ENCODE measurements around the gene HDAC11. TPM values are rescaled to one million over a fixed set of nuclear protein-coding genes. Genes with fewer than 3 reads are reported as not detected.

Gene HDAC11
- total and polyA plus RNA-seq, 4 experiments from 2014 or later = 5.0 to 8.8 (median 7.4) TPM

- H3K9me3 ChIP-seq (ENCODE audit: control insufficient read depth in 1 of 2, low read length in 2 of 2) = no peaks in the 10 kb centered on the region
- no peaks in the 10 kb centered on the region for H3K4me1 ChIP-seq (ENCODE audit: insufficient read depth, low read length)
- Mint-ChIP-seq H3K27me3 (peaks cover 1 to 4% of the 10 kb centered on the region in 2 donors), H3K4me1 (no peaks in the 10 kb centered on the region), H3K4me3 (no peak overlapping the region), H3K27ac (no peak overlapping the region), H3K36me3 (no peaks in the 10 kb centered on the region), H3K9me3 (no peaks in the 10 kb centered on the region)
- H3K27me3 ChIP-seq (ENCODE audit: insufficient read depth, low read length) = no peaks in the 10 kb centered on the region
- no peak overlapping the region for H3K4me3 ChIP-seq (ENCODE audit: low read length in 2 of 2)
- H3K36me3 ChIP-seq (ENCODE audit: insufficient read depth, low read length) = no peaks in the 10 kb centered on the region
- POLR2A ChIA-PET (ENCODE audit: partially characterized antibody) = no interaction called here
- CTCF ChIA-PET (ENCODE audit: partially characterized antibody) = interaction anchor here (1.0 to 1.5 kb wide), 3 partner anchors 10 to 80 kb away, joined by 3 to 4 read pairs (median 3); no protein-coding TSS in a partner anchor
- DNase-seq = no peak
- intact Hi-C loops (cut with micrococcal nuclease) = no loop called here
- no peak overlapping the region for H3K27ac ChIP-seq (ENCODE audit: low read depth, low read length)
These were observed 9.1 kb upstream of the HDAC11 start for GRCh38 chr3:13470894-13471574.

- no peaks in the 10 kb centered on the region for H3K9me3 Mint-ChIP-seq
- ChIA-PET CTCF (ENCODE audit: partially characterized antibody) (interaction anchor here (0.9 to 1.5 kb wide), 3 partner anchors 10 to 19 kb away, joined by 4 read pairs; no protein-coding TSS in a partner anchor), POLR2A (ENCODE audit: partially characterized antibody) (interaction anchor here (0.6 kb wide), 1 partner anchor 12 kb away, joined by 3 read pairs; no protein-coding TSS in a partner anchor)
- no peak overlapping the region for H3K27ac ChIP-seq (ENCODE audit: low read depth, low read length)
- H3K36me3 Mint-ChIP-seq = no peaks in the 10 kb centered on the region
- H3K27me3 Mint-ChIP-seq = peaks cover 1 to 4% of the 10 kb centered on the region in 2 donors
- H3K27ac Mint-ChIP-seq = no peak overlapping the region
- no peaks in the 10 kb centered on the region for H3K9me3 ChIP-seq (ENCODE audit: control insufficient read depth in 1 of 2, low read length in 2 of 2)
- no peak overlapping the region for H3K4me3 Mint-ChIP-seq
- no peak overlapping the region for H3K4me3 ChIP-seq (ENCODE audit: low read length in 2 of 2)
- DNase-seq = no peak
- H3K36me3 ChIP-seq (ENCODE audit: insufficient read depth, low read length) = no peaks in the 10 kb centered on the region
- no peaks in the 10 kb centered on the region for H3K27me3 ChIP-seq (ENCODE audit: insufficient read depth, low read length)
- intact Hi-C loops (cut with micrococcal nuclease) = no loop called here
- no peaks in the 10 kb centered on the region for H3K4me1 Mint-ChIP-seq
- no peaks in the 10 kb centered on the region for H3K4me1 ChIP-seq (ENCODE audit: insufficient read depth, low read length)
These were observed 7.8 kb upstream of the HDAC11 start for GRCh38 chr3:13472286-13472685.

- Mint-ChIP-seq H3K27ac (no peak overlapping the region), H3K36me3 (no peaks in the 10 kb centered on the region), H3K9me3 (no peaks in the 10 kb centered on the region), H3K27me3 (peaks cover 1 to 2% of the 10 kb centered on the region in 2 donors), H3K4me1 (no peaks in the 10 kb centered on the region), H3K4me3 (no peak overlapping the region)
- Histone ChIP-seq H3K4me3 (ENCODE audit: low read length in 2 of 2) (no peak overlapping the region), H3K27me3 (ENCODE audit: insufficient read depth, low read length) (no peaks in the 10 kb centered on the region), H3K27ac (ENCODE audit: low read depth, low read length) (no peak overlapping the region), H3K4me1 (ENCODE audit: insufficient read depth, low read length) (no peaks in the 10 kb centered on the region), H3K36me3 (ENCODE audit: insufficient read depth, low read length) (no peaks in the 10 kb centered on the region), H3K9me3 (ENCODE audit: control insufficient read depth in 1 of 2, low read length in 2 of 2) (no peaks in the 10 kb centered on the region)
- ChIA-PET CTCF (ENCODE audit: partially characterized antibody) (interaction anchor here (1.5 kb wide), 2 partner anchors 12 to 20 kb away, joined by 4 read pairs; no protein-coding TSS in a partner anchor), POLR2A (ENCODE audit: partially characterized antibody) (no interaction called here)
- intact Hi-C loops (cut with micrococcal nuclease) = no loop called here
- DNase-seq = no peak
These were observed 7.1 kb upstream of the HDAC11 start for GRCh38 chr3:13473020-13473419.

GRCh38 chr3:13474021-13474420, 6.1 kb upstream of the HDAC11 start:
- ChIA-PET CTCF (ENCODE audit: partially characterized antibody) (no interaction called here), POLR2A (ENCODE audit: partially characterized antibody) (no interaction called here)
- H3K4me3 ChIP-seq (ENCODE audit: low read length in 2 of 2) = no peak overlapping the region
- no peaks in the 10 kb centered on the region for H3K9me3 ChIP-seq (ENCODE audit: control insufficient read depth in 1 of 2, low read length in 2 of 2)
- peaks cover 1% of the 10 kb centered on the region in 2 donors for H3K27me3 Mint-ChIP-seq
- intact Hi-C loops (cut with micrococcal nuclease) = no loop called here
- H3K4me1 Mint-ChIP-seq = peaks cover 0 to 4% (median 2%) of the 10 kb centered on the region in 4 donors
- DNase-seq = no peak
- no peaks in the 10 kb centered on the region for H3K36me3 ChIP-seq (ENCODE audit: insufficient read depth, low read length)
- no peak overlapping the region for H3K27ac ChIP-seq (ENCODE audit: low read depth, low read length)
- H3K4me1 ChIP-seq (ENCODE audit: insufficient read depth, low read length) = peaks cover 2% of the 10 kb centered on the region
- H3K9me3 Mint-ChIP-seq = no peaks in the 10 kb centered on the region
- H3K4me3 Mint-ChIP-seq = no peak overlapping the region
- H3K27me3 ChIP-seq (ENCODE audit: insufficient read depth, low read length) = no peaks in the 10 kb centered on the region
- peak overlapping the region in 1 of 7 donors; percentile 23 for H3K27ac Mint-ChIP-seq
- H3K36me3 Mint-ChIP-seq = no peaks in the 10 kb centered on the region

GRCh38 chr3:13474776-13475303, 5.3 kb upstream of the HDAC11 start:
- H3K4me1 Mint-ChIP-seq = peaks cover 0 to 11% (median 4%) of the 10 kb centered on the region in 4 donors
- H3K9me3 Mint-ChIP-seq = no peaks in the 10 kb centered on the region
- intact Hi-C loops (cut with micrococcal nuclease) = no loop called here
- H3K4me3 Mint-ChIP-seq = no peak overlapping the region
- H3K27me3 Mint-ChIP-seq = peaks cover 1% of the 10 kb centered on the region in 2 donors
- Histone ChIP-seq H3K4me3 (ENCODE audit: low read length in 2 of 2) (no peak overlapping the region), H3K9me3 (ENCODE audit: control insufficient read depth in 1 of 2, low read length in 2 of 2) (no peaks in the 10 kb centered on the region), H3K4me1 (ENCODE audit: insufficient read depth, low read length) (peaks cover 7% of the 10 kb centered on the region), H3K27ac (ENCODE audit: low read depth, low read length) (no peak overlapping the region), H3K36me3 (ENCODE audit: insufficient read depth, low read length) (no peaks in the 10 kb centered on the region), H3K27me3 (ENCODE audit: insufficient read depth, low read length) (no peaks in the 10 kb centered on the region)
- ChIA-PET CTCF (ENCODE audit: partially characterized antibody) (no interaction called here), POLR2A (ENCODE audit: partially characterized antibody) (no interaction called here)
- H3K36me3 Mint-ChIP-seq = peaks cover 0 to 4% of the 10 kb centered on the region in 2 donors
- no peak overlapping the region for H3K27ac Mint-ChIP-seq
- no peak for DNase-seq

- no peaks in the 10 kb centered on the region for H3K9me3 Mint-ChIP-seq
- Histone ChIP-seq H3K36me3 (ENCODE audit: insufficient read depth, low read length) (no peaks in the 10 kb centered on the region), H3K27me3 (ENCODE audit: insufficient read depth, low read length) (no peaks in the 10 kb centered on the region), H3K4me3 (ENCODE audit: low read length in 2 of 2) (no peak overlapping the region), H3K4me1 (ENCODE audit: insufficient read depth, low read length) (peaks cover 13% of the 10 kb centered on the region), H3K27ac (ENCODE audit: low read depth, low read length) (no peak overlapping the region), H3K9me3 (ENCODE audit: control insufficient read depth in 1 of 2, low read length in 2 of 2) (no peaks in the 10 kb centered on the region)
- intact Hi-C loops (cut with micrococcal nuclease) = no loop called here
- peaks cover 2 to 15% (median 7%) of the 10 kb centered on the region in 4 donors for H3K4me1 Mint-ChIP-seq
- CTCF ChIA-PET (ENCODE audit: partially characterized antibody) = interaction anchor here (0.6 to 1.6 kb wide), 4 partner anchors 15 to 409 kb away, joined by 3 to 5 read pairs (median 3); partner anchors contain the start of gene WNT7A
- POLR2A ChIA-PET (ENCODE audit: partially characterized antibody) = interaction anchor here (1.1 to 1.2 kb wide), 2 partner anchors 12 to 390 kb away, joined by 3 to 4 read pairs; no protein-coding TSS in a partner anchor
- no peak overlapping the region for H3K4me3 Mint-ChIP-seq
- peaks cover 0 to 1% of the 10 kb centered on the region in 2 donors for H3K27me3 Mint-ChIP-seq
- no peak overlapping the region for H3K27ac Mint-ChIP-seq
- peaks cover 0 to 4% of the 10 kb centered on the region in 2 donors for H3K36me3 Mint-ChIP-seq
- DNase-seq = no peak
These were observed 4.1 kb upstream of the HDAC11 start for GRCh38 chr3:13475871-13476590.

GRCh38 chr3:13477943-13478342, 2.2 kb upstream of the HDAC11 start:
- Mint-ChIP-seq H3K27me3 (peaks cover 0 to 1% of the 10 kb centered on the region in 2 donors), H3K27ac (no peak overlapping the region), H3K4me1 (peaks cover 2 to 26% (median 14%) of the 10 kb centered on the region in 4 donors), H3K4me3 (peak overlapping the region in 3 of 8 donors; percentile 21 to 55 (median 30)), H3K36me3 (peaks cover 0 to 4% of the 10 kb centered on the region in 2 donors), H3K9me3 (no peaks in the 10 kb centered on the region)
- intact Hi-C loops (cut with micrococcal nuclease) = no loop called here
- no peak overlapping the region for H3K4me3 ChIP-seq (ENCODE audit: low read length in 2 of 2)
- no peaks in the 10 kb centered on the region for H3K9me3 ChIP-seq (ENCODE audit: control insufficient read depth in 1 of 2, low read length in 2 of 2)
- ChIA-PET POLR2A (ENCODE audit: partially characterized antibody) (no interaction called here), CTCF (ENCODE audit: partially characterized antibody) (interaction anchor here (1.6 kb wide), 1 partner anchor 26 kb away, joined by 5 read pairs; no protein-coding TSS in a partner anchor)
- H3K36me3 ChIP-seq (ENCODE audit: insufficient read depth, low read length) = no peaks in the 10 kb centered on the region
- H3K27ac ChIP-seq (ENCODE audit: low read depth, low read length) = no peak overlapping the region
- H3K4me1 ChIP-seq (ENCODE audit: insufficient read depth, low read length) = peaks cover 13% of the 10 kb centered on the region
- H3K27me3 ChIP-seq (ENCODE audit: insufficient read depth, low read length) = no peaks in the 10 kb centered on the region
- no peak for DNase-seq
